ENCODE measurements around the gene ADAM10. TPM values are rescaled to one million over a fixed set of nuclear protein-coding genes. Genes with fewer than 3 reads are reported as not detected.

The ADAM10 gene, protein sequence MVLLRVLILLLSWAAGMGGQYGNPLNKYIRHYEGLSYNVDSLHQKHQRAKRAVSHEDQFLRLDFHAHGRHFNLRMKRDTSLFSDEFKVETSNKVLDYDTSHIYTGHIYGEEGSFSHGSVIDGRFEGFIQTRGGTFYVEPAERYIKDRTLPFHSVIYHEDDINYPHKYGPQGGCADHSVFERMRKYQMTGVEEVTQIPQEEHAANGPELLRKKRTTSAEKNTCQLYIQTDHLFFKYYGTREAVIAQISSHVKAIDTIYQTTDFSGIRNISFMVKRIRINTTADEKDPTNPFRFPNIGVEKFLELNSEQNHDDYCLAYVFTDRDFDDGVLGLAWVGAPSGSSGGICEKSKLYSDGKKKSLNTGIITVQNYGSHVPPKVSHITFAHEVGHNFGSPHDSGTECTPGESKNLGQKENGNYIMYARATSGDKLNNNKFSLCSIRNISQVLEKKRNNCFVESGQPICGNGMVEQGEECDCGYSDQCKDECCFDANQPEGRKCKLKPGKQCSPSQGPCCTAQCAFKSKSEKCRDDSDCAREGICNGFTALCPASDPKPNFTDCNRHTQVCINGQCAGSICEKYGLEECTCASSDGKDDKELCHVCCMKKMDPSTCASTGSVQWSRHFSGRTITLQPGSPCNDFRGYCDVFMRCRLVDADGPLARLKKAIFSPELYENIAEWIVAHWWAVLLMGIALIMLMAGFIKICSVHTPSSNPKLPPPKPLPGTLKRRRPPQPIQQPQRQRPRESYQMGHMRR
- 140 TPM for total RNA-seq (ENCODE audit: unreplicated experiment)
- long read RNA-seq, partial matches to known transcripts: 4 of 5 reads
- long read RNA-seq, other reads (novel, unspliced or antisense): 1 of 5 reads

DNA sequence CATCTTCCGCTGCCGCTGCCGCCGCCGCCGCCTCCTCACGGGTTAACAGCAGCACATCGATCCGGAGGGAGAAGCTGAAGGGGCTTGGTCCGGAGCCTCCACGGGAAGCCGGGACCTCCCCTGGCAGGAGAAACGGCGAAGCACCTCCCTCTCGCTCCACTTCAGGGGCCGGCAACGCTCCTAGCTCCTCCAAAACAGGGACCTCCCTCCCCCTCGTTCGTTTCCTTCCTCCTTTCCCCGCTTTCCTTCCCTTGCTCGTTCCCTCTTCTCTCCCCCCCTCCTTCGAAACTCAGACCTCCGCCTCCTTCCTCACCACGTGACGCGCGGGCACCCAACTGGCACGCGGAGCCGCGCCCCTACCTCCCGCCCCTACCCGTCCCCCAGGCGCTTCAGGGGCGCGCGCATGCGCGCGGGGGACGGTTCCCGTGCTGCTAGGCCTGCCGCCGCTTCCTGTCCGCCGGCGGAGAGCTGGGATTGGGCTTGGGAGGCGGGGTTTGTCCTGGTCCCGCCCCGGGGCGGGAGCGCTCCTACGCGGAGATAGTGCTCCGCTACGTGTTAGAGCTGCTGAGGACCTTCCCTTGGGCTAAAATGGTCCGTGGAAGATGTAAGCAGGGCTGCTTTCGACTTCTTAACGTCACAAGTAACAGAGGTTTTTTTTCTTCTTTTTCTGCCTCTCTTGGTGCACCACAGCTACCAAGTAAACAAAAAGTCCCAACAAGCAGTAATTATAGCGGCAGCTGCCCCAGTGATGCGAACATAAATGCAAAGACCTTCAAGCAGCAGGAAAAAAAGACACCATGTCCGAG lies at the start of gene ADAM10:
TSS of gene ADAM10 (minus strand) at position 176 of the 806 bp plus-strand sequence. CDS start at position 3, 173 bp downstream.
- peaks cover 8% of the 10 kb centered on the region for H3K4me1 Mint-ChIP-seq (ENCODE audit: low read depth, unreplicated experiment)
- peak; percentile 100 for DNase-seq
- no peaks in the 10 kb centered on the region for H3K36me3 Mint-ChIP-seq (ENCODE audit: unreplicated experiment)
- H3K27ac Mint-ChIP-seq (ENCODE audit: unreplicated experiment): peak within 1 kb of the TSS; percentile 95
- peaks cover 5% of the 10 kb centered on the region for H3K27me3 Mint-ChIP-seq (ENCODE audit: unreplicated experiment)
- peak within 1 kb of the TSS; percentile 94 for H3K4me3 Mint-ChIP-seq (ENCODE audit: unreplicated experiment)
- TF ChIP-seq, protein P1, sequence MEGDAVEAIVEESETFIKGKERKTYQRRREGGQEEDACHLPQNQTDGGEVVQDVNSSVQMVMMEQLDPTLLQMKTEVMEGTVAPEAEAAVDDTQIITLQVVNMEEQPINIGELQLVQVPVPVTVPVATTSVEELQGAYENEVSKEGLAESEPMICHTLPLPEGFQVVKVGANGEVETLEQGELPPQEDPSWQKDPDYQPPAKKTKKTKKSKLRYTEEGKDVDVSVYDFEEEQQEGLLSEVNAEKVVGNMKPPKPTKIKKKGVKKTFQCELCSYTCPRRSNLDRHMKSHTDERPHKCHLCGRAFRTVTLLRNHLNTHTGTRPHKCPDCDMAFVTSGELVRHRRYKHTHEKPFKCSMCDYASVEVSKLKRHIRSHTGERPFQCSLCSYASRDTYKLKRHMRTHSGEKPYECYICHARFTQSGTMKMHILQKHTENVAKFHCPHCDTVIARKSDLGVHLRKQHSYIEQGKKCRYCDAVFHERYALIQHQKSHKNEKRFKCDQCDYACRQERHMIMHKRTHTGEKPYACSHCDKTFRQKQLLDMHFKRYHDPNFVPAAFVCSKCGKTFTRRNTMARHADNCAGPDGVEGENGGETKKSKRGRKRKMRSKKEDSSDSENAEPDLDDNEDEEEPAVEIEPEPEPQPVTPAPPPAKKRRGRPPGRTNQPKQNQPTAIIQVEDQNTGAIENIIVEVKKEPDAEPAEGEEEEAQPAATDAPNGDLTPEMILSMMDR (IDR thresholded peaks at IDR 0.05; ENCODE audit: partially characterized antibody, unreplicated experiment): no peak
- H3K9me3 Mint-ChIP-seq (ENCODE audit: unreplicated experiment): peaks cover 6% of the 10 kb centered on the region

DNA sequence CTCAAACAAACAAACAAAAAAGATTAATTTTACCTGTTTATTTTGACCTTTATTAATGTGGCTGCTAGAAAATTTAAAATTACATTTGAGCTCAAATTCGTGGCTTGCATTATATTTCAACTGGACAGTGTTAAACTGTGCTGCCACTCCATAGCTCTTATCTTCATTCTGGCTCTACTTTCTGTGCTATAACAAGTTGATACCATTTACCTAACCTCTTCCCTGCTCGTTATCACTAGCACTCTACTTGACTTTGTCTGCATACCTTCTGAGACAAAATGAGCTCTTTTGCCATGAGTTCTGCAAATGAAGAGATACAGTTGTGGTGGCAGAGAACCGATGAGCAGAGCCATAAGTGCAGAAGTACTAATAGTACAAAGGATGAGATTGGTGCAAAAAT lies 48.0 kb upstream of the ADAM10 start:
- no peak for DNase-seq
- Mint-ChIP-seq H3K4me1 (ENCODE audit: low read depth, unreplicated experiment) (no peaks in the 10 kb centered on the region), H3K27ac (ENCODE audit: unreplicated experiment) (no peak overlapping the region), H3K36me3 (ENCODE audit: unreplicated experiment) (no peaks in the 10 kb centered on the region), H3K9me3 (ENCODE audit: unreplicated experiment) (no peaks in the 10 kb centered on the region), H3K4me3 (ENCODE audit: unreplicated experiment) (no peak overlapping the region), H3K27me3 (ENCODE audit: unreplicated experiment) (no peaks in the 10 kb centered on the region)
- TF ChIP-seq, protein P1 (IDR thresholded peaks at IDR 0.05; ENCODE audit: partially characterized antibody, unreplicated experiment): no peak

DNA sequence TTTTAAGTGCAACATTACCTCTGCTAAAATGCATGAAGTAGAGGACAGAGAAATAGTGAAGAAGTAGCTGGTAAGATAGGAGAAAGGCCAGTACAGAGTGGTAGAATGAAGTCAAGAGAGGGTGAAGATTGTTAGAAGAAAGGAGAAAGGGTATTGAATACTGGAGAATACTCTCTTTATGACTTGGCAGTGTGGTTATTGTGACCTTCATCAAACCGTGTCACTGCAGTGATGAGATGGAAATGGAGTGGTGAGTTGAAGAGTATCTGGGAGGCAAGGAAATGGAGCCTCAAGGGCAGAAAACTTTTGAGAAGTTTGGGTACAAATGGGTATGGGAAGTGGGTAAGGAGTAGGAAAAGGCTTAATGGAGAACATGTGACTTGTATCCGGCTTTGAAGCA lies 46.3 kb upstream of the ADAM10 start:
- H3K9me3 Mint-ChIP-seq (ENCODE audit: unreplicated experiment): no peaks in the 10 kb centered on the region
- H3K27me3 Mint-ChIP-seq (ENCODE audit: unreplicated experiment): no peaks in the 10 kb centered on the region
- no peak overlapping the region for H3K4me3 Mint-ChIP-seq (ENCODE audit: unreplicated experiment)
- H3K36me3 Mint-ChIP-seq (ENCODE audit: unreplicated experiment): no peaks in the 10 kb centered on the region
- H3K27ac Mint-ChIP-seq (ENCODE audit: unreplicated experiment): no peak overlapping the region
- TF ChIP-seq, protein P1 (IDR thresholded peaks at IDR 0.05; ENCODE audit: partially characterized antibody, unreplicated experiment): no peak
- H3K4me1 Mint-ChIP-seq (ENCODE audit: low read depth, unreplicated experiment): no peaks in the 10 kb centered on the region
- no peak for DNase-seq

DNA sequence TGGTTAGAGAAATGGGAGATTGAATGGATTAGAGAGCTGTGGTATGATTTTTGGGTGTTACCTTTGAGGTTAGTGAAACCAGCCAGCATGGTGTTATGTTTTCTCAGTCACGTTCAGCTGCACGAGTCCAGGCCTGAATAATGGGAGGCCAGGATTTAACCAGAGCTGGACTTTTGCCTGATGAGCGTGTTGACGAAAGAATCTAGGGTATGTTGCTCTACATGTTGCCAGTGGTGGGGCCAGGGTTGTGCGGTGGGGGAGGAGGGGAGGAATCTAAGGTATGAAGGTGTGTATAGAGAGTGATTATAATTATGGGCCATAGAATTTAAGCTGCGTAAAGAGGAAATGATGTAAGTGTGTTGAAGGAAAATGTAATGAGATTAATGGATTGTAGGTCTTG lies 44.4 kb upstream of the ADAM10 start:
- no peaks in the 10 kb centered on the region for H3K9me3 Mint-ChIP-seq (ENCODE audit: unreplicated experiment)
- TF ChIP-seq, protein P1 (IDR thresholded peaks at IDR 0.05; ENCODE audit: partially characterized antibody, unreplicated experiment): no peak
- no peaks in the 10 kb centered on the region for H3K27me3 Mint-ChIP-seq (ENCODE audit: unreplicated experiment)
- no peak for DNase-seq
- no peak overlapping the region for H3K4me3 Mint-ChIP-seq (ENCODE audit: unreplicated experiment)
- no peaks in the 10 kb centered on the region for H3K4me1 Mint-ChIP-seq (ENCODE audit: low read depth, unreplicated experiment)
- H3K36me3 Mint-ChIP-seq (ENCODE audit: unreplicated experiment): peaks cover 5% of the 10 kb centered on the region
- H3K27ac Mint-ChIP-seq (ENCODE audit: unreplicated experiment): no peak overlapping the region
